NCI-H1417 treated with DMSO at 0.1 percent for 48 hours (cell line): ENCODE data around the gene CD163L1.

Experiments used
- DNase-seq: peaks from one replicate; lab custom pipeline; 2025; lab: John Stamatoyannopoulos, UW

Gene CD163L1

DNA sequence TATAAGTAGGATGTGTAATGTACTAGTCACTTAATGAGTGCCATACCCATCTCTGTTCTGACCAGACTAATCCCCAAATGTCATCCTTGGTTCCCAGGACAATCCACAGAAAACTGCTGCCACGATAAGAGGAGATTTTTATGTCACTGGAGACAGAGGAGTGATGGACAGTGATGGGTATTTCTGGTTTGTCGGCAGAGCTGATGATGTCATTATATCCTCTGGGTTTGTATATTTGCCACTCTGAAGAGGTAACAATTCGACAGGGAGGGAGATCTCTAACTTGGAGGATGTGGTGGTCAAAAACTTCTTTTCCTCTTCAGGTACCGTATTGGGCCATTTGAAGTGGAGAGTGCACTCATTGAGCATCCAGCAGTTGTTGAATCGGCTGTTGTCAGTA is 119.8 kb downstream of the CD163L1 start:
- no peak for DNase-seq

GRCh38 chr12:7322599-7322998 is 121.4 kb downstream of the CD163L1 start:
- no peak for DNase-seq

DNA sequence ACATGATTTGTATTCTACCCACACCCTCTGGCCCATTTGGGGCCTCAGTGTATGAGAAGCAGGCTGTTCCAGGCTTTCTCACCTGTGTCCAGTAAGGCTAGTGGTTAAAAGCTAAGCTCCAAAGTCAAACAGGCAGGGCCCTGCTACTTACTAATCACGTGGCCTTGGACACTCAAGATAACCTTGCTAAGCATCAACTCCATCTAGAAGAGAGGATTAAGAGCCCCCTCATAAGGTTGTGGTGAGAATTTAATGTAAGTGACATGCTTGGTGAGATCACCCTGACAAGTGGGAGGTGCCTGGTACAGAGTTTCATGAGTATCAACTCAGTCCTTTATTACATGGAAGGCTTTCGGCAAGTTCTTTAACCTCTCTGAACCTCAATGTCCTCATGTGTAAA is 122.3 kb downstream of the CD163L1 start:
- DNase-seq, result no peak

- DNase-seq, result no peak
Measured at GRCh38 chr12:7319930-7320329, 124.0 kb downstream of the CD163L1 start.

DNA sequence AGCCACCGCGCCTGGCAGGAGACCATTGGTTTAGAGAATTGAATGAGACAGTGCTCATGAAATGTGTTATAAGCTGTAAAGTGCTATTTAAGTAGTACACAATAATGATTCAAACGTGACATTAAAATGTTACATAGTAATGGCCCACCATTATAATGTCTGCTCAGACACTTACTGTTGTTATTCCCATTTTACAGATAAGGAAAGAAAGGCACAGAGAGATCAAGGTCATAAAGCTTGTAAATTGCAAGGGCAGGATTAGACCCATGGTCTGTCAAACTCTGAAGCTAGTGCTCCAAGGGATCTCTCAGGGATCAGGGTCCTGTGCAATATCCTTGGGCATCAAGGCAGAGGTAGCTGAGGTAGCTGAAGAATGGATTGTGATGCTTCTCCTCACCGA is 133.9 kb downstream of the CD163L1 start:
- DNase-seq, result no peak
